GM12891 (cell line): ENCODE data around the gene B3GNT2.

Source experiments
- PAX5 ChIP-seq: IDR thresholded peaks from 2 replicates; pipeline ENCODE4 v1.6.1; 2011; ENCODE audit warnings: low read length, moderate library complexity, mild to moderate bottlenecking; ENCODE audit not compliant: insufficient read depth, severe bottlenecking
- POLR2A ChIP-seq: IDR thresholded peaks from 2 replicates; pipeline ENCODE4 v1.6.1; 2011; ENCODE audit warnings: low read depth, low read length, control low read depth
- POLR2AphosphoS5 ChIP-seq: IDR thresholded peaks from 2 replicates; pipeline ENCODE4 v1.6.1; 2011; ENCODE audit warnings: low read depth, low read length, control low read depth
- POU2F2 ChIP-seq: IDR thresholded peaks from 2 replicates; pipeline ENCODE4 v1.6.1; 2011; ENCODE audit warnings: low read depth, mild to moderate bottlenecking, control low read depth, low read length, moderate library complexity
- TAF1 ChIP-seq: IDR thresholded peaks from 2 replicates; pipeline ENCODE4 v1.6.1; 2011; ENCODE audit warnings: low read depth, low read length, control low read depth

GRCh38 chr2:62264186-62264585 is 68.3 kb downstream of the B3GNT2 start:
- no peak for TF ChIP-seq POLR2A
- TF ChIP-seq TAF1, result no peak
- TF ChIP-seq POLR2AphosphoS5, result no peak
- TF ChIP-seq POU2F2, result no peak
- TF ChIP-seq PAX5, result no peak
